GM21367 (cell line): ENCODE data around the gene LDAH.

Experiments used
- ATAC-seq: cut with Tn5 transposase; IDR thresholded peaks from one replicate; pipeline ENCODE4 v1.9.1; 2021; ENCODE audit not compliant: unreplicated experiment

The LDAH gene

GRCh38 chr2:20687260-20687832, 135.6 kb downstream of the LDAH start:
- ATAC-seq, result no peak

GRCh38 chr2:20684581-20685063, 138.3 kb downstream of the LDAH start:
- no peak for ATAC-seq

GRCh38 chr2:20682167-20682920, 140.6 kb downstream of the LDAH start:
- no peak for ATAC-seq

- no peak for ATAC-seq
These were observed 142.0 kb downstream of the LDAH start for GRCh38 chr2:20680744-20681375.

GRCh38 chr2:20678780-20679179, 144.1 kb downstream of the LDAH start:
- no peak for ATAC-seq

GRCh38 chr2:20678086-20678395, 144.9 kb downstream of the LDAH start:
- no peak for ATAC-seq

GRCh38 chr2:20677301-20678085, 145.4 kb downstream of the LDAH start:
- ATAC-seq, result peak; percentile 29

GRCh38 chr2:20676353-20677215, 146.3 kb downstream of the LDAH start:
- ATAC-seq, result peak; percentile 74

- ATAC-seq, result peak; percentile 61
These were observed 147.1 kb downstream of the LDAH start for GRCh38 chr2:20675701-20676352.

GRCh38 chr2:20674974-20675679, 147.8 kb downstream of the LDAH start:
- ATAC-seq, result no peak

- no peak for ATAC-seq
These were observed 148.5 kb downstream of the LDAH start for GRCh38 chr2:20674309-20674965.

GRCh38 chr2:20673686-20674308, 149.1 kb downstream of the LDAH start:
- no peak for ATAC-seq

GRCh38 chr2:20672201-20672951, 150.5 kb downstream of the LDAH start:
- ATAC-seq, result no peak

GRCh38 chr2:20671736-20672080, 151.2 kb downstream of the LDAH start:
- no peak for ATAC-seq

GRCh38 chr2:20671036-20671735, 151.7 kb downstream of the LDAH start:
- no peak for ATAC-seq

GRCh38 chr2:20670315-20671035, 152.4 kb downstream of the LDAH start:
- ATAC-seq, result no peak
